Measurements from ENCODE around the gene ANKH.

DNA sequence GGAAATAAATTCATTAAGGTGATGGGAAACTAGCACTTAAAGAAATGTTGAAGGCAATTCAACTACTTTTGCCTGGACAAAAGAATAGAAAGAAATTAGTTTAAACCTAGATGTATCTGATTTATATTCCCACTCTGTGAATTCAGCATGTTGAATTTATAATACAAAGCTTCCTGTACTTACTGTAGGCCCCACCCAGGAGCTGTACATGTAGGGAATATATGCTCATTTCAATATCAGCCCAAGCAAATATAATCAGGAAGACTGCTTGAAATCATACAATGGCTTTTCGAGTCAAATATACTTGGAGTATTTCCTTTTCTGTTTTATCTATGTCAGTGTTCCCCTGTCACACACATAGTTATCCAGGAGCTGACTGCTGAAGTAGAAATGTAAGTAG, 105.0 kb downstream of the ANKH start:
- TF ChIP-seq ZNF274 (IDR thresholded peaks at IDR 0.05; ENCODE audit: low read depth, low read length) (no peak), YY1 (IDR thresholded peaks at IDR 0.05; ENCODE audit: insufficient read depth, insufficient read length) (no peak), SUZ12 (IDR thresholded peaks at IDR 0.05; ENCODE audit: extremely low read depth, insufficient read depth, insufficient read length) (no peak)
